Activated CD8-positive, alpha-beta memory T cell treated with anti-CD3 and anti-CD28 coated beads, Interleukin-2, amount 10 ng/mL, durations not matched to agents 7 days and 5 days (primary cell): ENCODE results near the gene LRRC8E. TPM values are rescaled to one million over a fixed set of nuclear protein-coding genes. Genes with fewer than 3 reads are reported as not detected.

ENCODE experiments used
- ATAC-seq: fragments of 150-1000 bp; cut with Tn5 transposase; one replicate; pipeline ENCODE4 v1.10.0; 2021; ENCODE audit warnings: moderate library complexity
- CTCF ChIA-PET: fragments of 350-600 bp; sonication (Branson Sonifier 250); formaldehyde crosslinking; loops from one replicate; lab custom pipeline; 2021; ENCODE audit warnings: antibody characterized with exemption; lab: Charles Lee
- DNase-seq: peaks from one replicate; pipeline ENCODE4 v3.0.0-alpha.2; 2020
- H3K27ac Mint-ChIP-seq: one replicate; pipeline ENCODE4 v1.8.0; 2021; ENCODE audit warnings: mild to moderate bottlenecking, mixed read lengths
- H3K27me3 Mint-ChIP-seq: one replicate; pipeline ENCODE4 v1.8.0; 2021; ENCODE audit warnings: mixed read lengths
- H3K36me3 Mint-ChIP-seq: one replicate; pipeline ENCODE4 v1.8.0; 2021; ENCODE audit warnings: mild to moderate bottlenecking, mixed read lengths
- H3K4me1 Mint-ChIP-seq: one replicate; pipeline ENCODE4 v1.8.0; 2021; ENCODE audit warnings: mixed read lengths
- H3K4me3 Mint-ChIP-seq: one replicate; pipeline ENCODE4 v1.8.0; 2021; ENCODE audit warnings: mild to moderate bottlenecking, moderate library complexity, mixed read lengths
- H3K9me3 Mint-ChIP-seq: one replicate; pipeline ENCODE4 v1.8.0; 2022; ENCODE audit warnings: low read depth, mixed read lengths
- total RNA-seq, 2 experiments: library from RNA; stranded (reverse); gene quantifications; one replicate each; pipeline ENCODE4 v1.2.3, GENCODE V29; 2021

The LRRC8E gene
- total RNA-seq, 2 experiments from 2014 or later = not detected

- Mint-ChIP-seq H3K27ac (no peak overlapping the region), H3K9me3 (no peaks in the 10 kb centered on the region), H3K4me3 (no peak overlapping the region), H3K4me1 (no peaks in the 10 kb centered on the region), H3K27me3 (no peaks in the 10 kb centered on the region), H3K36me3 (no peaks in the 10 kb centered on the region)
- ATAC-seq (no peak), DNase-seq (no peak)
- CTCF ChIA-PET = interaction anchor here (1.1 to 1.3 kb wide), 2 partner anchors 12 to 95 kb away, joined by 3 read pairs; no protein-coding TSS in a partner anchor
Measured at GRCh38 chr19:7849631-7849999, 38.7 kb upstream of the LRRC8E start.

- H3K36me3 Mint-ChIP-seq = no peaks in the 10 kb centered on the region
- H3K27me3 Mint-ChIP-seq = no peaks in the 10 kb centered on the region
- no peak overlapping the region for H3K4me3 Mint-ChIP-seq
- ATAC-seq = no peak
- no peaks in the 10 kb centered on the region for H3K9me3 Mint-ChIP-seq
- H3K27ac Mint-ChIP-seq = no peak overlapping the region
- CTCF ChIA-PET = interaction anchor here (1.1 to 1.3 kb wide), 2 partner anchors 12 to 94 kb away, joined by 3 read pairs; no protein-coding TSS in a partner anchor
- H3K4me1 Mint-ChIP-seq = no peaks in the 10 kb centered on the region
- DNase-seq = no peak
Measured at GRCh38 chr19:7850000-7850813, 38.1 kb upstream of the LRRC8E start.

- Mint-ChIP-seq H3K4me3 (no peak overlapping the region), H3K36me3 (no peaks in the 10 kb centered on the region), H3K9me3 (no peaks in the 10 kb centered on the region), H3K4me1 (no peaks in the 10 kb centered on the region), H3K27me3 (no peaks in the 10 kb centered on the region), H3K27ac (no peak overlapping the region)
- ATAC-seq (no peak), DNase-seq (no peak)
- CTCF ChIA-PET = interaction anchor here (2.2 to 2.4 kb wide), 2 partner anchors 10 to 18 kb away, joined by 12 to 15 read pairs; no protein-coding TSS in a partner anchor
Measured at GRCh38 chr19:7850945-7851622, 37.2 kb upstream of the LRRC8E start.

GRCh38 chr19:7851623-7852500, 36.4 kb upstream of the LRRC8E start:
- no peak for ATAC-seq
- H3K27me3 Mint-ChIP-seq = no peaks in the 10 kb centered on the region
- H3K9me3 Mint-ChIP-seq = no peaks in the 10 kb centered on the region
- H3K36me3 Mint-ChIP-seq = no peaks in the 10 kb centered on the region
- no peak overlapping the region for H3K27ac Mint-ChIP-seq
- CTCF ChIA-PET = interaction anchor here (0.9 to 2.6 kb wide), 6 partner anchors 10 to 74 kb away, joined by 3 to 15 read pairs (median 6); partner anchors contain the start of gene CTXN1
- no peak for DNase-seq
- H3K4me3 Mint-ChIP-seq = no peak overlapping the region
- no peaks in the 10 kb centered on the region for H3K4me1 Mint-ChIP-seq

- Mint-ChIP-seq H3K9me3 (no peaks in the 10 kb centered on the region), H3K4me1 (no peaks in the 10 kb centered on the region), H3K27ac (no peak overlapping the region), H3K36me3 (no peaks in the 10 kb centered on the region), H3K27me3 (no peaks in the 10 kb centered on the region), H3K4me3 (no peak overlapping the region)
- ATAC-seq = peak; percentile 82
- DNase-seq = peak; percentile 75
- CTCF ChIA-PET = interaction anchor here (0.9 to 2.6 kb wide), 10 partner anchors 8 to 73 kb away, joined by 3 to 15 read pairs (median 5); partner anchors contain the start of genes CTXN1 and MAP2K7
Measured at GRCh38 chr19:7852851-7853769, 35.2 kb upstream of the LRRC8E start.

GRCh38 chr19:7853770-7854128, 34.6 kb upstream of the LRRC8E start:
- Mint-ChIP-seq H3K4me3 (no peak overlapping the region), H3K27me3 (no peaks in the 10 kb centered on the region), H3K36me3 (no peaks in the 10 kb centered on the region), H3K4me1 (no peaks in the 10 kb centered on the region), H3K9me3 (no peaks in the 10 kb centered on the region), H3K27ac (no peak overlapping the region)
- CTCF ChIA-PET = interaction anchor here (1.0 to 2.6 kb wide), 7 partner anchors 8 to 70 kb away, joined by 3 to 15 read pairs (median 5); partner anchors contain the start of gene MAP2K7
- ATAC-seq (no peak), DNase-seq (no peak)

- CTCF ChIA-PET = no interaction called here
Measured at GRCh38 chr19:7855426-7856108, 32.7 kb upstream of the LRRC8E start.

GRCh38 chr19:7856109-7856591, 32.2 kb upstream of the LRRC8E start:
- Mint-ChIP-seq H3K4me3 (no peak overlapping the region), H3K9me3 (no peaks in the 10 kb centered on the region), H3K36me3 (no peaks in the 10 kb centered on the region), H3K27me3 (peaks cover 4% of the 10 kb centered on the region), H3K27ac (no peak overlapping the region), H3K4me1 (no peaks in the 10 kb centered on the region)
- DNase-seq (no peak), ATAC-seq (no peak)
- CTCF ChIA-PET = no interaction called here

More at GRCh38 chr19:7855426-7856108, 32.7 kb upstream of the LRRC8E start:
- Mint-ChIP-seq H3K36me3 (no peaks in the 10 kb centered on the region), H3K27me3 (no peaks in the 10 kb centered on the region), H3K4me3 (no peak overlapping the region), H3K27ac (no peak overlapping the region), H3K9me3 (no peaks in the 10 kb centered on the region), H3K4me1 (no peaks in the 10 kb centered on the region)
- DNase-seq = no peak
- ATAC-seq = no peak

GRCh38 chr19:7856679-7857663, 31.3 kb upstream of the LRRC8E start:
- ATAC-seq = no peak
- peaks cover 10% of the 10 kb centered on the region for H3K27me3 Mint-ChIP-seq
- H3K9me3 Mint-ChIP-seq = no peaks in the 10 kb centered on the region
- H3K36me3 Mint-ChIP-seq = no peaks in the 10 kb centered on the region
- no peak overlapping the region for H3K4me3 Mint-ChIP-seq
- CTCF ChIA-PET = interaction anchor here (3.0 kb wide), 1 partner anchor 12 kb away, joined by 16 read pairs; no protein-coding TSS in a partner anchor
- DNase-seq = no peak
- no peaks in the 10 kb centered on the region for H3K4me1 Mint-ChIP-seq
- H3K27ac Mint-ChIP-seq = no peak overlapping the region

- Mint-ChIP-seq H3K36me3 (no peaks in the 10 kb centered on the region), H3K27ac (no peak overlapping the region), H3K4me1 (peaks cover 2% of the 10 kb centered on the region), H3K27me3 (peaks cover 14% of the 10 kb centered on the region), H3K4me3 (no peak overlapping the region), H3K9me3 (no peaks in the 10 kb centered on the region)
- no peak for ATAC-seq
- CTCF ChIA-PET = interaction anchor here (3.0 kb wide), 1 partner anchor 11 kb away, joined by 16 read pairs; no protein-coding TSS in a partner anchor
- DNase-seq = no peak
Measured at GRCh38 chr19:7857727-7858108, 30.6 kb upstream of the LRRC8E start.
